ENCODE results near the gene EPHA10.

The EPHA10 gene

DNA sequence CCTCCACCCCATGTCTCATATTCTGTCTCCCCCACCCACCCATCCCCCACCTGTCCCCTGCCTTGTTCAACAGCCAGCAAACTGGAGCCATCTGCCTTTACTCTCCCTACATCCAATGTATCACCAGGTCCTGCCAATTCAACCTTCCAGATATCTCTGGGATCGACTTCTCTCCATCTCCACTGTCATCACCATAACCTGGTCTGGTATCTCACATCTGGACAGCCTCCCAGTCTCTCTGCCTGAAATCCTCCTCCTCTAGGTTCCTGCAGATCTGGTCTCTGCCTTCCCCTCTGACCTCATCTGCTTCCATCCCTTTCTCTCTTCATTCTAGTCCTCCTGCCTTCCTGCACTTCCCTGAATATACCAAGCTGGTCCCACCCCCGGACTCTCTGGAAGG, 94.8 kb downstream of the EPHA10 start:
- no peak for DNase-seq

- no peak for DNase-seq
Observed at GRCh38 chr1:37667023-37667671, 97.8 kb downstream of the EPHA10 start.

- no peak for DNase-seq
Observed at GRCh38 chr1:37666241-37666867, 98.6 kb downstream of the EPHA10 start.

Measured in NCI-H187 treated with DMSO at 0.1 percent for 48 hours (cell line).